HepG2 (cell line): ENCODE measurements around the gene SLC28A1. TPM values are rescaled to one million over a fixed set of nuclear protein-coding genes. Genes with fewer than 3 reads are reported as not detected.

Source experiments
- ATAC-seq: fragments of 200-7000 bp; cut with Tn5 transposase; 3 replicates; pipeline ENCODE4 v1.9.1; 2020; ENCODE audit warnings: mild to moderate bottlenecking, moderate library complexity
- BruUV-seq: library from RNA; stranded (reverse); fragments of 400-500 nt; replicated peaks from 2 replicates; lab custom pipeline; 2021; lab: Mats Ljungman, UMichigan
- CTCF ChIA-PET: fragments of 300-600 bp; formaldehyde crosslinking; extraction: SDS; loops from one replicate; lab custom pipeline; 2021; ENCODE audit warnings: low total read pairs, inconsistent platforms, low intra/inter-chr PET ratio; lab: Yijun Ruan, JAX
- POLR2A ChIA-PET: fragments of 350-600 bp; sonication (Branson Sonifier 250); formaldehyde crosslinking; loops from one replicate; lab custom pipeline; 2020; ENCODE audit warnings: antibody characterized with exemption, inconsistent platforms; lab: Yijun Ruan, JAX
- DNase-seq: peaks from one replicate; pipeline ENCODE4 v3.0.0-alpha.2; 2015; ENCODE audit warnings: low spot score
- FAIRE-seq: peaks from 3 replicates; lab custom pipeline; 2011; peaks lifted over from hg19 to GRCh38; lab: Jason Lieb, UNC
- H2AFZ ChIP-seq: one replicate; pipeline ENCODE4 v1.6.1; 2011; ENCODE audit warnings: low read length, inconsistent platforms
- H3K27ac ChIP-seq: fragments of 300-600 bp; 3 replicates; pipeline ENCODE4 v1.8.0; 2011; ENCODE audit warnings: mixed run types, mild to moderate bottlenecking, mixed read lengths, low read length, inconsistent platforms; ENCODE audit not compliant: insufficient read depth; ENCODE audit errors: extremely low read length
- H3K27me3 ChIP-seq, 2 experiments: fragments of 200-600 bp in 1 of 2; 2 replicates in 1 of 2; 3 replicates in 1 of 2; pipeline versions ENCODE4 v1.6.0 to v1.8.0; 2011; ENCODE audit warnings: low read length in 2 of 2, mild to moderate bottlenecking in 2 of 2, moderate library complexity in 2 of 2, inconsistent platforms in 1 of 2; ENCODE audit not compliant: insufficient read depth in 2 of 2, control insufficient read depth in 1 of 2
- H3K36me3 ChIP-seq, 2 experiments: fragments of 200-600 bp in 1 of 2; replicated peaks in 1 of 2; 2 replicates in 1 of 2; 3 replicates in 1 of 2; pipeline versions ENCODE4 v1.5.1 to v1.8.0; 2011; ENCODE audit warnings: low read length in 2 of 2, inconsistent platforms in 1 of 2; ENCODE audit not compliant: insufficient read depth in 2 of 2, control insufficient read depth in 1 of 2
- H3K4me1 ChIP-seq: 2 replicates; pipeline ENCODE4 v1.5.1; 2012; ENCODE audit warnings: low read length, inconsistent platforms; ENCODE audit not compliant: insufficient read depth
- H3K4me2 ChIP-seq: 2 replicates; pipeline ENCODE4 v1.6.0; 2011; ENCODE audit warnings: low read depth, low read length, inconsistent platforms
- H3K4me3 ChIP-seq, 3 experiments: fragments of 200-600 bp in 1 of 3; sonication (generic), shearing (Covaris generic) in 1 of 3; replicated peaks in 1 of 3; 2 replicates each; pipeline ENCODE4 v1.5.1; 2011 to 2016; ENCODE audit warnings: low read length in 3 of 3, inconsistent platforms in 2 of 3, low read depth in 2 of 3, mild to moderate bottlenecking in 2 of 3, control low read depth in 1 of 3, mixed read lengths in 1 of 3; ENCODE audit not compliant: insufficient read depth in 1 of 3
- H3K79me2 ChIP-seq: one replicate; pipeline ENCODE4 v1.6.1; 2011; ENCODE audit warnings: low read length, inconsistent platforms; ENCODE audit not compliant: insufficient read depth
- H3K9ac ChIP-seq: 2 replicates; pipeline ENCODE4 v1.6.0; 2011; ENCODE audit warnings: mild to moderate bottlenecking, low read depth, low read length, inconsistent platforms; ENCODE audit not compliant: insufficient read depth
- H3K9me3 ChIP-seq: 2 replicates; pipeline ENCODE4 v1.5.1; 2012; ENCODE audit warnings: mild to moderate bottlenecking, low read length
- H4K20me1 ChIP-seq: 2 replicates; pipeline ENCODE4 v1.6.0; 2011; ENCODE audit warnings: inconsistent platforms, mild to moderate bottlenecking, low read length, moderate library complexity; ENCODE audit not compliant: insufficient read depth
- HNF1A ChIP-seq, 2 experiments: sonication (generic) in 1 of 2; formaldehyde crosslinking in 1 of 2; IDR thresholded peaks; 2 replicates each; pipeline versions ENCODE4 v1.4.0 to v1.6.1; 2016 to 2020; ENCODE audit warnings: borderline replicate concordance in 1 of 2, low read depth in 1 of 2, mild to moderate bottlenecking in 1 of 2, missing genetic modification reagents in 1 of 2
- PHF8 ChIP-seq: sonication (generic); formaldehyde crosslinking; IDR thresholded peaks from 2 replicates; pipeline ENCODE4 v1.5.0; 2020; ENCODE audit warnings: missing genetic modification reagents
- POGK ChIP-seq: sonication (generic); formaldehyde crosslinking; conservative IDR thresholded peaks from 2 replicates; pipeline ENCODE4 v1.8.0; 2022; ENCODE audit warnings: mild to moderate bottlenecking, moderate library complexity, missing genetic modification reagents
- ZBTB38 ChIP-seq: sonication (generic); formaldehyde crosslinking; IDR thresholded peaks from 2 replicates; pipeline ENCODE4 v1.5.1; 2020; ENCODE audit warnings: mild to moderate bottlenecking, missing genetic modification reagents
- ZNF18 ChIP-seq: sonication (generic); formaldehyde crosslinking; IDR thresholded peaks from 2 replicates; pipeline ENCODE4 v1.8.0; 2022; ENCODE audit warnings: mild to moderate bottlenecking, missing genetic modification reagents; ENCODE audit not compliant: insufficient replicate concordance
- ZNF562 ChIP-seq: sonication (generic); formaldehyde crosslinking; IDR thresholded peaks from 2 replicates; pipeline ENCODE4 v1.8.0; 2022; ENCODE audit warnings: missing genetic modification reagents, borderline replicate concordance
- WGBS: methylation state at CpG from one replicate; pipeline ENCODE4 v1.1.6; 2017; ENCODE audit warnings: low lambda C conversion rate; 5-methylcytosine and 5-hydroxymethylcytosine counted together
- in situ Hi-C: cut with HindIII; loops from 2 replicates; pipeline ENCODE4 v1.10.0; 2017; ENCODE audit warnings: low pct_unique_long_range_greater_than_20kb; ENCODE audit not compliant: extremely low pct_ligation_motif_present
- intact Hi-C: fragments of 100-400 bp; cut with micrococcal nuclease; formaldehyde crosslinking; loops from one replicate; pipeline ENCODE4 v1.10.0; 2022; ENCODE audit not compliant: unreplicated experiment
- polyA plus RNA-seq, 8 experiments: library from polyadenylated mRNA; depleted of rRNA in 3 of 8; stranded (reverse) in 7 of 8; unstranded in 1 of 8; fragments of >200 nt; fragmentation: Illumina TruSeq in 4 of 8; extraction: Trizol in 4 of 8; gene quantifications; 2 replicates each; pipeline versions ENCODE4 v1.2.1 to v1.2.3, GENCODE V29; 2011 to 2016; ENCODE audit warnings: low read depth in 4 of 8, missing spikeins in 1 of 8, mixed read lengths in 1 of 8; ENCODE audit not compliant: insufficient read depth in 1 of 8
- total RNA-seq, 5 experiments: library from RNA; depleted of rRNA; stranded (reverse); fragments of >200 nt; fragmentation: Illumina TruSeq; extraction: Trizol; gene quantifications; 2 replicates each; pipeline ENCODE4 v1.2.3, GENCODE V29; 2016; ENCODE audit warnings: low read depth in 1 of 5

The SLC28A1 gene
- total and polyA plus RNA-seq, 2 of the 13 experiments (the other 11 are each of a cell fraction or from before 2014, with no cell fraction given): 0.31 to 5.8 TPM

GRCh38 chr15:84839714-84840113 lies 44.7 kb upstream of the SLC28A1 start:
- in situ Hi-C loops: loop anchor here (25.0 kb wide), 1 partner anchor 323 kb away; no protein-coding TSS in a partner anchor

GRCh38 chr15:84840255-84840654 lies 44.2 kb upstream of the SLC28A1 start:
- Histone ChIP-seq H3K4me2 (peak overlapping the region; percentile 36; the same call in 1 of the 2 replicates), H3K4me1 (peaks cover 48% of the 10 kb centered on the region), H2AFZ (no peak overlapping the region), H4K20me1 (no peaks in the 10 kb centered on the region), H3K9ac (peak overlapping the region; percentile 2; the same call in 1 of the 2 replicates), H3K27ac (no peak overlapping the region), H3K27me3 (peaks cover 0 to 19% of the 10 kb centered on the region in 2 experiments; a peak in 3 of 5 replicates), H3K36me3 (no peaks in the 10 kb centered on the region), H3K9me3 (no peaks in the 10 kb centered on the region), H3K79me2 (no peaks in the 10 kb centered on the region), H3K4me3 (no peak overlapping the region)
- 95% methylated on average over 4 of the region's 10 CpGs for WGBS
- intact Hi-C loops: no loop called here
- ChIA-PET POLR2A (no interaction called here), CTCF (no interaction called here)
- no TSS peak for BruUV-seq
- ATAC-seq (peak; percentile 10; the same call in 2 of the 3 replicates), DNase-seq (no peak), FAIRE-seq (no peak)
- in situ Hi-C loops: loop anchor here (25.0 kb wide), 1 partner anchor 322 kb away; no protein-coding TSS in a partner anchor
- TF ChIP-seq PHF8 (CRISPR knock-in tag) (0 out of 2 replicates have a peak, but pooled peaks have one; percentile 7), ZNF562 (CRISPR knock-in tag) (no peak), POGK (CRISPR knock-in tag) (no peak), HNF1A (IDR thresholded peaks at IDR 0.05; ENCODE audit: low read depth) (no peak), HNF1A (CRISPR knock-in tag; IDR thresholded peaks at IDR 0.05; ENCODE audit: borderline replicate concordance) (no peak)

More at GRCh38 chr15:84839714-84840113, 44.7 kb upstream of the SLC28A1 start:
- H3K27ac ChIP-seq: no peak overlapping the region
- intact Hi-C loops: no loop called here
- no peak overlapping the region for H3K4me2 ChIP-seq
- H3K27me3 ChIP-seq: peaks cover 0 to 25% of the 10 kb centered on the region in 2 experiments; a peak in 3 of 5 replicates
- no peaks in the 10 kb centered on the region for H3K36me3 ChIP-seq
- no peak overlapping the region for H2AFZ ChIP-seq
- ChIA-PET POLR2A (no interaction called here), CTCF (no interaction called here)
- DNase-seq (no peak), ATAC-seq (no peak), FAIRE-seq (no peak)
- no peaks in the 10 kb centered on the region for H3K9me3 ChIP-seq
- peaks cover 43% of the 10 kb centered on the region for H3K4me1 ChIP-seq
- no peaks in the 10 kb centered on the region for H4K20me1 ChIP-seq
- TF ChIP-seq ZBTB38 (CRISPR knock-in tag): 0 out of 2 replicates have a peak, but pooled peaks have one; percentile 15
- TF ChIP-seq ZNF18 (CRISPR knock-in tag): no peak
- WGBS: 94% methylated on average over 22 of the region's 23 CpGs
- BruUV-seq: no TSS peak
- no peaks in the 10 kb centered on the region for H3K79me2 ChIP-seq
- H3K4me3 ChIP-seq: no peak overlapping the region
- no peak overlapping the region for H3K9ac ChIP-seq
